DMS114 treated with DMSO at 0.1 percent for 48 hours (cell line): Measurements from ENCODE around the gene PCYT1B.

ENCODE experiments used
- DNase-seq: peaks from one replicate; lab custom pipeline; 2025; ENCODE audit not compliant: unreplicated experiment; lab: John Stamatoyannopoulos, UW

The PCYT1B gene

GRCh38 chrX:24528605-24529004 lies 118.5 kb downstream of the PCYT1B start:
- DNase-seq, result no peak

DNA sequence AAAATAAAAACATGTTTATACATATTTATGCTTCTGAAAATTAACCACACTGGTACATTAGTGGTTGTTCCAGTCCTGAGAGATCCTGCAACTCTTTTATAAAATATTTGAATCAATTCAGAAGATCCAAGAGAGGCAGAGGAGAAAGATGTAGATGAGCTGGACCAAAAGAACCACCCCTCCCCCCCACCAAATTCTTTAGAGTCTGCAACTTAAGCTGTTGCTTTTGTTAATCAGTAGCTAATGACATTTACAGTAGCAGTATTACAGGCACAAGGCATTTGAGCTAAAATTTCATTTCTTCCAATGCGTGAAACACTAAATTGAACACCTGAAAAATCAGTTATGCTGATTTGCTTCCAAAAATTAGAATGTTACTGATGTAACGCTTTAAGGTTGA lies 120.5 kb downstream of the PCYT1B start:
- DNase-seq, result no peak

- DNase-seq, result no peak
Observed at GRCh38 chrX:24525455-24525854, 121.7 kb downstream of the PCYT1B start.

GRCh38 chrX:24520472-24520871 lies 126.7 kb downstream of the PCYT1B start:
- DNase-seq, result no peak

- peak; percentile 18 for DNase-seq
Observed at GRCh38 chrX:24515447-24515846, 131.7 kb downstream of the PCYT1B start.

DNA sequence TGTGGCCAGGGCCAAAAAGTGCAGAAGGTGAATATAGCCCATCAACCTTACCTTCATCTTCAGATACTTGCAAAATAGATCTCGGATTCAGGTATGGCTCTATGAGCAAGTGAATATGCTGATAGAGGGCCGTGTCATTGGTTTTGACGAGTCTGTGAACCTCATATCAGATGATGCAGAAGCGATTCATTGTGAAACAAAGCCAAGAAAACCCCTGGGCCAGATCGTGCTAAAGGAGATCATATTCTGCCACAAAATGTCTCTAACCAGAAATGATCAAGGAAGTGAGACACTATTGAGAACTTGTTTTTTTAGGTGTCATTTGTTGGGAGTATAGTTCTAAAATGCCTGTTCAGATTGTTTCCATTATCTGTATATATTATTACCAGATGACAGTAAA lies 133.7 kb downstream of the PCYT1B start:
- DNase-seq, result no peak

- no peak for DNase-seq
Observed at GRCh38 chrX:24508375-24508774, 138.8 kb downstream of the PCYT1B start.
